Heart left ventricle (tissue), 13 donors: ENCODE data around the gene KIAA1217.

Source experiments
- POLR2A ChIP-seq, 2 donors: fragments of 450-650 bp; IDR thresholded peaks; one replicate each; pipeline ENCODE4 v1.6.1; 2017; ENCODE audit warnings: antibody characterized with exemption in 2 of 2, mild to moderate bottlenecking in 2 of 2, moderate library complexity in 2 of 2
- TF ChIP-seq, protein P1 (sequence below), 12 donors: fragments of 200-600 bp; sonication (generic) in 4 of 12; IDR thresholded peaks; one replicate each; pipeline versions ENCODE4 v1.5.0 to v1.8.0; 2018 to 2022; ENCODE audit warnings: antibody characterized with exemption in 12 of 12, mild to moderate bottlenecking in 5 of 12
- donor health status: ischemic (EF 13 %, LVEDD 7.1; RV severe dilation, severe dysfunction).
- donor health status: DM: no; HTN: yes; CAD: no.
- donor health status: DM: no; HTN: no; CAD: no.
- donor health status: ischemic (EF 25% LVEDD 6.9; RV normal size, moderate dysfunction).
- donor health status: ischemic (EF 25% LVEDD 5.7; RV mildly dilated, moderate dysfunction).
- donor health status: ischemic (EF 35%, LVEDD 5.7; RV mildly dilated, moderate dysfunction).
- donor health status: nonischemic (EF 11% LVEDD 7.7; RV severe dilation, severe dysfunction).
- donor health status: DM: yes; HTN: yes; CAD: no.
- donor health status: PGD.
- donor health status: ischemic (EF 29% LVEDD 5.4; RV normal size, mild dysfunction).
- donor health status: nonischemic (EF 23%, LVEDD 6.1; RV moderate dilation, normal function).

DNA sequence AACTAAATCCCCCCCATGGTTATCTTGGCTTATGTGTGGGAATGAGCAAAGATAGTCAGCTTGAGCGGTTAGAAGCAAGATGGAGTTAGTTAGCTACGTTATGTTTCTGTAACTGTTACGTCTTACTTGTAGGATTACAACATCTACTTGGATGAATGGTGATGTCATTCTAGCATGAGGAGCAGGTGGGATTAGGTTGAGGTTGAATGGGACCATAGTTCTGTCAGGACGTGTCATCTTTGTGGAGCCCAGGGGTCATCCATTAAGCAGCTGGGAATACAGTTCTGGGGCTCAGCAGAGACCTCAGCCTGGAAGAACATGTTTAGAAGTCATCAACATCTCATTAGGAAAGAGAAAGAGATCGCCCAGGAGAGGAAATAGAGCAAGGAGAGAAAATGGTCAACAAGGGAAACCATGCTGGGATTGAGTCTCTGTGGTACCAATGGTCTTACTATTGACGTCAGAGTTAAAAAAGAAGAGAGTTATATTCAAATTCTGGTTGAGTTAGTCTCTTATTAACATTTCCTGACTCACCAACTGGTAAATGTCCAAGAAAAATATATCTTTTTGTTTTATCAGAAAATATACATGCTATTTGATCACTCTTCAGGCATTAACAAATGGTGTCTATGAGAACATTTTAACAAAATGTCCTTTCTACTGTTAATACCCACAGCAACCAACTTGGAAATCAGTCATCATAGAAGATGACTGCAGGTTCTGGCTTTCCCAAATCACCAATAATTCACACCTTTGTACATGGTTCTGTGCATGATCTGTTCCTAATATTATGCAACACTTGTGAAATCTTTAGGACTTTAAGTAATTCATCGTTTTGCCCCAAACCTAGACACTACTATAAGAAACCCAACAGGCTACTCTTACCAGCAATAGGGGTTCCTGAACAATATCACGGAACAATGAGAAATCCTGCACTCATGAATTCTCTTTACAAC, 96.9 kb downstream of the KIAA1217 start:
- TF ChIP-seq, protein P1, sequence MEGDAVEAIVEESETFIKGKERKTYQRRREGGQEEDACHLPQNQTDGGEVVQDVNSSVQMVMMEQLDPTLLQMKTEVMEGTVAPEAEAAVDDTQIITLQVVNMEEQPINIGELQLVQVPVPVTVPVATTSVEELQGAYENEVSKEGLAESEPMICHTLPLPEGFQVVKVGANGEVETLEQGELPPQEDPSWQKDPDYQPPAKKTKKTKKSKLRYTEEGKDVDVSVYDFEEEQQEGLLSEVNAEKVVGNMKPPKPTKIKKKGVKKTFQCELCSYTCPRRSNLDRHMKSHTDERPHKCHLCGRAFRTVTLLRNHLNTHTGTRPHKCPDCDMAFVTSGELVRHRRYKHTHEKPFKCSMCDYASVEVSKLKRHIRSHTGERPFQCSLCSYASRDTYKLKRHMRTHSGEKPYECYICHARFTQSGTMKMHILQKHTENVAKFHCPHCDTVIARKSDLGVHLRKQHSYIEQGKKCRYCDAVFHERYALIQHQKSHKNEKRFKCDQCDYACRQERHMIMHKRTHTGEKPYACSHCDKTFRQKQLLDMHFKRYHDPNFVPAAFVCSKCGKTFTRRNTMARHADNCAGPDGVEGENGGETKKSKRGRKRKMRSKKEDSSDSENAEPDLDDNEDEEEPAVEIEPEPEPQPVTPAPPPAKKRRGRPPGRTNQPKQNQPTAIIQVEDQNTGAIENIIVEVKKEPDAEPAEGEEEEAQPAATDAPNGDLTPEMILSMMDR (IDR thresholded peaks at IDR 0.05), result no peak
- no peak for TF ChIP-seq POLR2A (IDR thresholded peaks at IDR 0.05)
